Transverse colon (tissue), 4 donors: ENCODE measurements around the gene FUT7. TPM values are rescaled to one million over a fixed set of nuclear protein-coding genes. Genes with fewer than 3 reads are reported as not detected.
A peak's percentile ranks its signal among the peaks of the same experiment; 100 is the strongest.

Experiments
- DNase-seq: peaks from one replicate; pipeline ENCODE4 v3.0.0-alpha.2; 2019
- H3K27ac ChIP-seq, 4 donors: fragments of 200-600 bp; sonication (generic); 2 replicates each; pipeline ENCODE4 v1.5.1; 2016 to 2018; ENCODE audit warnings: inconsistent platforms in 4 of 4
- H3K27me3 ChIP-seq: fragments of 200-600 bp; sonication (generic); 2 replicates; pipeline ENCODE4 v1.5.1; 2017; ENCODE audit warnings: inconsistent platforms
- H3K36me3 ChIP-seq, 4 donors: fragments of 200-600 bp; sonication (generic); 2 replicates each; pipeline ENCODE4 v1.5.1; 2017 to 2019; ENCODE audit warnings: inconsistent platforms in 4 of 4
- H3K4me1 ChIP-seq, 4 donors: fragments of 200-600 bp; sonication (generic); 2 replicates each; pipeline ENCODE4 v1.5.1; 2017 to 2020; ENCODE audit warnings: inconsistent platforms in 4 of 4
- H3K4me3 ChIP-seq, 4 donors: fragments of 200-600 bp; sonication (generic); 1 replicate in 1 of 4; 2 replicates in 3 of 4; pipeline versions ENCODE4 v1.5.1 to v1.6.1; 2017 to 2019; ENCODE audit warnings: inconsistent platforms in 4 of 4
- H3K9me3 ChIP-seq, 2 donors: fragments of 200-600 bp; sonication (generic); 2 replicates each; pipeline ENCODE4 v1.5.1; 2017 to 2019; ENCODE audit warnings: inconsistent platforms in 2 of 2
- EP300 ChIP-seq: sonication (generic); formaldehyde crosslinking; IDR thresholded peaks from one replicate; pipeline ENCODE4 v1.6.1; 2017; ENCODE audit warnings: antibody characterized with exemption, low read depth
- POLR2A ChIP-seq: fragments of 450-650 bp; IDR thresholded peaks from one replicate; pipeline ENCODE4 v1.6.1; 2016; ENCODE audit warnings: antibody characterized with exemption, mild to moderate bottlenecking, moderate library complexity
- POLR2AphosphoS5 ChIP-seq, 3 donors: sonication (generic); formaldehyde crosslinking; IDR thresholded peaks; one replicate each; pipeline ENCODE4 v1.6.1; 2016; ENCODE audit warnings: antibody characterized with exemption in 3 of 3
- WGBS, 2 donors: methylation state at CpG; one replicate each; pipeline ENCODE4 v1.1.5; 2018; ENCODE audit warnings: low coverage in 1 of 2; 5-methylcytosine and 5-hydroxymethylcytosine counted together
- in situ Hi-C, 4 donors: fragments of 200-750 bp; cut with MboI; loops; one replicate each; pipeline versions ENCODE4 v1.15.0 to v1.15.1; 2017; ENCODE audit warnings: low sequenced_read_pairs in 3 of 4, low pct_ligation_motif_present in 1 of 4, low pct_unique_long_range_greater_than_20kb in 1 of 4
- intact Hi-C: fragments of 100-400 bp; cut with DNase I; formaldehyde crosslinking; loops from one replicate; pipeline ENCODE4 v1.15.1; 2023; ENCODE audit warnings: low total_unique reads
- total RNA-seq, 4 donors: library from RNA; depleted of rRNA; stranded (reverse); fragments of >200 nt; gene quantifications; one replicate each; pipeline ENCODE4 v1.1.0, GENCODE V29; 2016
- TF ChIP-seq, protein P1 (sequence below), 5 experiments: fragments of 200-600 bp in 3 of 5; fragments of 450-650 bp in 2 of 5; sonication (generic) in 3 of 5; IDR thresholded peaks; 1 replicate in 2 of 5; 2 replicates in 3 of 5; pipeline ENCODE4 v1.5.1; 2016 to 2017; ENCODE audit warnings: antibody characterized with exemption in 5 of 5, inconsistent platforms in 3 of 5, mild to moderate bottlenecking in 2 of 5, moderate library complexity in 1 of 5

Gene FUT7
- total RNA-seq, 4 donors from 2014 or later: not detected

DNA sequence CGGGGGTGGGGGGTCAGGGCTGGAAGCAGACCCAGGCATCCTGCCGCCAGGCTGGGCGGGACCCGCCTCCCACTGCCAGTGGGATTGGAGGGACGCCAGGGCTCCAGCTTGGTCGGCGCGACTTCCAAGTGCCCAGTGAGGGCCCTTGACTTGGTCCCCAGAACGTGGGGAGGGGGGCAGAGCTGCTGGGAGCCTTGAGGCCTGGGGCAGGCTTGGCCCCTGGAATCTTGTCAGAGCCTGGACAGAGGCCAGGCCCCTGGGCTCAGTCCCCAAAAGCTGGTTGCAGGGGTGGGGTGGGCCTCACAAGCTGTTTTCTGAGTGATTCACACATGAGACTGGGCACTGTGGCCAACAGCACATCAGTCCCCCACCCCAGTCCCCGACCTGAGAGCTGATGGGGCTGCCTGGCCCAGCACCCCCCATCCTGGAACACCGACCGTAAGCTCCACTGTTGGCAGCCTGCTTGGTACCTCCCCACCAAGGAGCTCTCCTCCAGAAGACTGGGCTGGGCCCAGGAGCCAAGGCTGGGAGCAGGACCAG, 36.0 kb downstream of the FUT7 start:
- TF ChIP-seq POLR2A (no peak), POLR2AphosphoS5 (IDR thresholded peaks at IDR 0.05) (no peak), EP300 (no peak)
- TF ChIP-seq, protein P1, sequence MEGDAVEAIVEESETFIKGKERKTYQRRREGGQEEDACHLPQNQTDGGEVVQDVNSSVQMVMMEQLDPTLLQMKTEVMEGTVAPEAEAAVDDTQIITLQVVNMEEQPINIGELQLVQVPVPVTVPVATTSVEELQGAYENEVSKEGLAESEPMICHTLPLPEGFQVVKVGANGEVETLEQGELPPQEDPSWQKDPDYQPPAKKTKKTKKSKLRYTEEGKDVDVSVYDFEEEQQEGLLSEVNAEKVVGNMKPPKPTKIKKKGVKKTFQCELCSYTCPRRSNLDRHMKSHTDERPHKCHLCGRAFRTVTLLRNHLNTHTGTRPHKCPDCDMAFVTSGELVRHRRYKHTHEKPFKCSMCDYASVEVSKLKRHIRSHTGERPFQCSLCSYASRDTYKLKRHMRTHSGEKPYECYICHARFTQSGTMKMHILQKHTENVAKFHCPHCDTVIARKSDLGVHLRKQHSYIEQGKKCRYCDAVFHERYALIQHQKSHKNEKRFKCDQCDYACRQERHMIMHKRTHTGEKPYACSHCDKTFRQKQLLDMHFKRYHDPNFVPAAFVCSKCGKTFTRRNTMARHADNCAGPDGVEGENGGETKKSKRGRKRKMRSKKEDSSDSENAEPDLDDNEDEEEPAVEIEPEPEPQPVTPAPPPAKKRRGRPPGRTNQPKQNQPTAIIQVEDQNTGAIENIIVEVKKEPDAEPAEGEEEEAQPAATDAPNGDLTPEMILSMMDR (IDR thresholded peaks at IDR 0.05): no peak
- 11% methylated on average over 3 of the region's 12 CpGs; no CpG with 5 or more reads in 1 of the 2 donors for WGBS, 2 donors
- peak overlapping the region in 2 of 4 donors; percentile 18 to 19 for H3K4me3 ChIP-seq

DNA sequence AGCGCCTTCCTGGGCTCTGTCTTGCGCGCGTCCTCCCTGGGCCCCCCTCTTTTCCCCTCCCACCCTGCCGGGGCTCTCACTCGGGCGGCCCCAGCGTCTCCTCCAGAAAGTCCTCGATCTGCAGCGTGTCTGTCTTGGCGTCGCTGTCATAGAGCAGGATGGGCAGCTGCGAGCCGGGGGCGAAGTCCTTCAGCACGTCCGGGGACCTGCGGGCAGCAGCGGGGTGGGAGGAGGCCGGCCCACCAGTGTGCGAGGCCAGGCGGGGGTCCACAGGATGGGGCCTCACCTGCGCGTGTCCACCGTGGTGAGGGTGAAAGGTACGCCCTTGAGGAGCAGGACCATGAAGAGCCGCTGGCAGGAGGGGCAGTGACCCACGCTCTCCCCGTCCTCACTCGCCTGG, 36.5 kb downstream of the FUT7 start:
- Histone ChIP-seq H3K4me1 (peaks cover 30 to 64% (median 49%) of the 10 kb centered on the region in 4 donors), H3K27me3 (peaks cover 24% of the 10 kb centered on the region), H3K9me3 (no peaks in the 10 kb centered on the region), H3K27ac (peak overlapping the region in 1 of 4 donors; percentile 60), H3K36me3 (no peaks in the 10 kb centered on the region), H3K4me3 (no peak overlapping the region)
- TF ChIP-seq POLR2A (no peak), POLR2AphosphoS5 (IDR thresholded peaks at IDR 0.05) (no peak), EP300 (no peak)
- TF ChIP-seq, protein P1 (IDR thresholded peaks at IDR 0.05): no peak
- WGBS, 2 donors: 65% methylated on average over 27 of the region's 30 CpGs; no CpG with 5 or more reads in 1 of the 2 donors
- intact Hi-C loops: no loop called here
- no peak for DNase-seq
- in situ Hi-C loops: no loop called here

More for the DNA sequence above, 36.0 kb downstream of the FUT7 start:
- in situ Hi-C loops (no loop called here), intact Hi-C loops (no loop called here)
- H3K36me3 ChIP-seq: no peaks in the 10 kb centered on the region
- DNase-seq: no peak
- H3K4me1 ChIP-seq: peaks cover 30 to 64% (median 49%) of the 10 kb centered on the region in 4 donors
- H3K27me3 ChIP-seq: peaks cover 24% of the 10 kb centered on the region
- H3K9me3 ChIP-seq: no peaks in the 10 kb centered on the region
- peak overlapping the region; percentile 7 to 60 (median 52) for H3K27ac ChIP-seq

DNA sequence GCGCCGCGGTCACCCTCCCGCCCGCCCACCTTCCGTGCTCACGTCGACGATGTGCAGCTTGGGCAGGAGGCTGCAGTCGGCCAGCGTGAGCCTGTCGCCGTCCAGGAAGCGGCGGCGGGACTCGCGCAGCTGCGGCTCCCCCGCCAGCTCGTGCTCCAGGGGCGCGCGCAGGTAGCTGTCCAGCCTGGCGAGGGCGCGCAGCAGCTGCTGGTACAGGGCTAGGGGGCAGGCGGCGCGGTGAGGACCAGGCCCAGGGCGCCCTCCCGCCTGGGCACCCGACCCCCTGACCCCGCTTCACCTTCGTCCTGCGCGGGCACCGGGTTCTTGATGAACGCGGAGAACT, 37.0 kb downstream of the FUT7 start:
- intact Hi-C loops (no loop called here), in situ Hi-C loops (no loop called here)
- WGBS, 2 donors: 74% methylated on average over 36 of the region's 40 CpGs; no CpG with 5 or more reads in 1 of the 2 donors
- H3K9me3 ChIP-seq: no peaks in the 10 kb centered on the region
- H3K36me3 ChIP-seq: no peaks in the 10 kb centered on the region
- peaks cover 30 to 60% (median 49%) of the 10 kb centered on the region in 4 donors for H3K4me1 ChIP-seq
- H3K27me3 ChIP-seq: peaks cover 24% of the 10 kb centered on the region
- H3K4me3 ChIP-seq: no peak overlapping the region
- no peak for DNase-seq
- H3K27ac ChIP-seq: no peak overlapping the region
- TF ChIP-seq EP300 (no peak), POLR2A (no peak), POLR2AphosphoS5 (IDR thresholded peaks at IDR 0.05) (no peak)
- TF ChIP-seq, protein P1 (IDR thresholded peaks at IDR 0.05): no peak

DNA sequence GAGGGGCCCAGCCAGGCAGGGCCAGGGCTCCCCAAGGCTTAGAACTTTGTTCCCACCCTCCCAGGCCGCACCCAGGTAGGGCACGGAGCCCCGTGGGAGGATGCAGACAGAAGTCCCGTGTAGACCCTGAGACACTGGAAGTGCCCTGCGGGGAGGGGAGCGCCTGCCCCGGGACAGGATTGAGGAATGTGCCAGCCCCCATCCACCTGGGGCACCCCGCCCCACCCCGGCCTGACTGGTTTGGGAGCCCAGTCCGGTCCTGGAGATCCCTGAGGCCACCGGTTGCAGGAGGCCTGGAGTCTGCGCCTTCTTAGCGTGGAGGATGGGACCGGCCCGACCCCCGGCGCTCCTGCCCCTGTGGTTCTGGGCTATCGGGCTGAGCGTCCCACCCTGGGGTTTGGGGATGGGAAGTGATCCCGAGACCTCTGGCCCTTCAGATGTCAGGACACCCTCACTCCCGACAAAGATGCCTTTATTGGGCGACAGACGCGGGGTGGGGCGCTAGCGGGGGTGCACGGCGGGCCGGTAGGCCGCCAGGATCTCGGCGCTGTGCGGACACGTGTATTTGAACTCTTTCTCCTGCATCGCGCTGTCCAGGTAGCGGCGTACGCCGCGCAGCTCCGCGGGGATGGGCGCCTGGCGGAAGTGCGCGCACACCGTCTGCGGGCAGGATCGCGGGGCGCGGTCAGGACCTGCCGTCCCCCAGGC, 37.6 kb downstream of the FUT7 start:
- TF ChIP-seq POLR2A (no peak), POLR2AphosphoS5 (IDR thresholded peaks at IDR 0.05) (no peak), EP300 (no peak)
- TF ChIP-seq, protein P1 (IDR thresholded peaks at IDR 0.05): no peak
- peaks cover 24% of the 10 kb centered on the region for H3K27me3 ChIP-seq

More for the DNA sequence above, 37.6 kb downstream of the FUT7 start:
- no peak for DNase-seq
- WGBS, 2 donors: 80% methylated on average over 44 of the region's 54 CpGs; no CpG with 5 or more reads in 1 of the 2 donors
- no peaks in the 10 kb centered on the region for H3K36me3 ChIP-seq
- peaks cover 30 to 57% (median 49%) of the 10 kb centered on the region in 4 donors for H3K4me1 ChIP-seq
- H3K4me3 ChIP-seq: no peak overlapping the region
- H3K27ac ChIP-seq: no peak overlapping the region
- intact Hi-C loops: no loop called here
- in situ Hi-C loops: no loop called here
- no peaks in the 10 kb centered on the region for H3K9me3 ChIP-seq
